ENCODE results near the gene CEP120.

DNA sequence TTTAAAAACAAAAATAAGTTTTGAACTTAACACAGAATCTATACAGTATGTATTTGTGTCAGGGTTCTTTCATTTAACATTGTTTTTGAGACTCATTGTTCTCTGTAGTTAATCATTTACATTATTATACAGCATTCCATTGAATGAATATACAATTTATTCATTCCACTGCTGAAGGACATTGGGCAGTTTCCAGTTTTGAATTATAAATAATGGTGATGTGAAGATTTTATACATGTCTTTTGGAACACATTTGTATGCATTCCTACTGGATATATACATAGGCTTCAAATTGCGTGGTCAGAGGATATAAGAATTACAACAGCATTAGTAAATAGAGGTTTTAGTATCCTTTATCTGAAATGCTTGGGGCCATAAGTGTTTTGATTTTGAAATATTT, 72.0 kb downstream of the CEP120 start:
- TF ChIP-seq, protein P1, sequence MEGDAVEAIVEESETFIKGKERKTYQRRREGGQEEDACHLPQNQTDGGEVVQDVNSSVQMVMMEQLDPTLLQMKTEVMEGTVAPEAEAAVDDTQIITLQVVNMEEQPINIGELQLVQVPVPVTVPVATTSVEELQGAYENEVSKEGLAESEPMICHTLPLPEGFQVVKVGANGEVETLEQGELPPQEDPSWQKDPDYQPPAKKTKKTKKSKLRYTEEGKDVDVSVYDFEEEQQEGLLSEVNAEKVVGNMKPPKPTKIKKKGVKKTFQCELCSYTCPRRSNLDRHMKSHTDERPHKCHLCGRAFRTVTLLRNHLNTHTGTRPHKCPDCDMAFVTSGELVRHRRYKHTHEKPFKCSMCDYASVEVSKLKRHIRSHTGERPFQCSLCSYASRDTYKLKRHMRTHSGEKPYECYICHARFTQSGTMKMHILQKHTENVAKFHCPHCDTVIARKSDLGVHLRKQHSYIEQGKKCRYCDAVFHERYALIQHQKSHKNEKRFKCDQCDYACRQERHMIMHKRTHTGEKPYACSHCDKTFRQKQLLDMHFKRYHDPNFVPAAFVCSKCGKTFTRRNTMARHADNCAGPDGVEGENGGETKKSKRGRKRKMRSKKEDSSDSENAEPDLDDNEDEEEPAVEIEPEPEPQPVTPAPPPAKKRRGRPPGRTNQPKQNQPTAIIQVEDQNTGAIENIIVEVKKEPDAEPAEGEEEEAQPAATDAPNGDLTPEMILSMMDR (conservative IDR thresholded peaks at IDR 0.05; ENCODE audit: low read depth in 2 of 2): no peak
- TF ChIP-seq CREB1 (CRISPR knock-in tag; IDR thresholded peaks at IDR 0.05; ENCODE audit: low read depth): no peak
- no peak for TF ChIP-seq EZH2 (IDR thresholded peaks at IDR 0.05; ENCODE audit: low read depth, unreplicated experiment)
- TF ChIP-seq, protein P2, sequence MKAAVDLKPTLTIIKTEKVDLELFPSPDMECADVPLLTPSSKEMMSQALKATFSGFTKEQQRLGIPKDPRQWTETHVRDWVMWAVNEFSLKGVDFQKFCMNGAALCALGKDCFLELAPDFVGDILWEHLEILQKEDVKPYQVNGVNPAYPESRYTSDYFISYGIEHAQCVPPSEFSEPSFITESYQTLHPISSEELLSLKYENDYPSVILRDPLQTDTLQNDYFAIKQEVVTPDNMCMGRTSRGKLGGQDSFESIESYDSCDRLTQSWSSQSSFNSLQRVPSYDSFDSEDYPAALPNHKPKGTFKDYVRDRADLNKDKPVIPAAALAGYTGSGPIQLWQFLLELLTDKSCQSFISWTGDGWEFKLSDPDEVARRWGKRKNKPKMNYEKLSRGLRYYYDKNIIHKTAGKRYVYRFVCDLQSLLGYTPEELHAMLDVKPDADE (IDR thresholded peaks at IDR 0.05): no peak
- TF ChIP-seq, protein P3, sequence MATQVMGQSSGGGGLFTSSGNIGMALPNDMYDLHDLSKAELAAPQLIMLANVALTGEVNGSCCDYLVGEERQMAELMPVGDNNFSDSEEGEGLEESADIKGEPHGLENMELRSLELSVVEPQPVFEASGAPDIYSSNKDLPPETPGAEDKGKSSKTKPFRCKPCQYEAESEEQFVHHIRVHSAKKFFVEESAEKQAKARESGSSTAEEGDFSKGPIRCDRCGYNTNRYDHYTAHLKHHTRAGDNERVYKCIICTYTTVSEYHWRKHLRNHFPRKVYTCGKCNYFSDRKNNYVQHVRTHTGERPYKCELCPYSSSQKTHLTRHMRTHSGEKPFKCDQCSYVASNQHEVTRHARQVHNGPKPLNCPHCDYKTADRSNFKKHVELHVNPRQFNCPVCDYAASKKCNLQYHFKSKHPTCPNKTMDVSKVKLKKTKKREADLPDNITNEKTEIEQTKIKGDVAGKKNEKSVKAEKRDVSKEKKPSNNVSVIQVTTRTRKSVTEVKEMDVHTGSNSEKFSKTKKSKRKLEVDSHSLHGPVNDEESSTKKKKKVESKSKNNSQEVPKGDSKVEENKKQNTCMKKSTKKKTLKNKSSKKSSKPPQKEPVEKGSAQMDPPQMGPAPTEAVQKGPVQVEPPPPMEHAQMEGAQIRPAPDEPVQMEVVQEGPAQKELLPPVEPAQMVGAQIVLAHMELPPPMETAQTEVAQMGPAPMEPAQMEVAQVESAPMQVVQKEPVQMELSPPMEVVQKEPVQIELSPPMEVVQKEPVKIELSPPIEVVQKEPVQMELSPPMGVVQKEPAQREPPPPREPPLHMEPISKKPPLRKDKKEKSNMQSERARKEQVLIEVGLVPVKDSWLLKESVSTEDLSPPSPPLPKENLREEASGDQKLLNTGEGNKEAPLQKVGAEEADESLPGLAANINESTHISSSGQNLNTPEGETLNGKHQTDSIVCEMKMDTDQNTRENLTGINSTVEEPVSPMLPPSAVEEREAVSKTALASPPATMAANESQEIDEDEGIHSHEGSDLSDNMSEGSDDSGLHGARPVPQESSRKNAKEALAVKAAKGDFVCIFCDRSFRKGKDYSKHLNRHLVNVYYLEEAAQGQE (IDR thresholded peaks at IDR 0.05; ENCODE audit: unreplicated experiment): no peak
- TF ChIP-seq JUNB (IDR thresholded peaks at IDR 0.05; ENCODE audit: unreplicated experiment): no peak
- no peak for TF ChIP-seq NANOG (IDR thresholded peaks at IDR 0.05; ENCODE audit: borderline replicate concordance)

Data from GM23338 (cell line).